ENCODE results near the gene DGKZ. TPM values are rescaled to one million over a fixed set of nuclear protein-coding genes. Genes with fewer than 3 reads are reported as not detected.
A peak's percentile ranks its signal among the peaks of the same experiment; 100 is the strongest.

Gene DGKZ
- total RNA-seq, 1 experiment from 2014 or later: 68.9 TPM

DNA sequence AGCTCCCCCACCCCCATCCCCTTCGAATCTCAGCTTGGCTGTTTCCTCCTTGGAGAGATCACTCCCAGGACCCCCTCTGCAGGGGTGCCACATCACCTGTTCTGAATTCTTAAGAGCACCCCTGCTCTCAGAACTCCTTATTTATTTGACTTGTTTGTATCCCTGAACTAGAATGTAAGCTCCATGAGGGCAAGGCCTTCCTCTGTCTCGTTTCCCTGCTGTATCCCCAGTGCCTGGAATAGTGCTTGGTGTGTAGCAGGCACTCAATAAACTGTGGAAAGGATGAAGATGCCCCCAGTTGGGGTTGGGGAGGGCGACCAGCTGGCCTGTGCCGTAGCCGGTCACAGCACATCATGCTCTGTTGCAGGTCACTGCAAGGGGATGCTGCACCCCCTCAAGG is 30.6 kb downstream of the DGKZ start:
- H3K9me3 ChIP-seq (ENCODE audit: control insufficient read depth, low read depth, low read length): no peaks in the 10 kb centered on the region
- no peak for DNase-seq
- no peak overlapping the region for H3K4ac ChIP-seq (ENCODE audit: low read depth, low read length)
- no peak overlapping the region for H2BK5ac ChIP-seq (ENCODE audit: insufficient read length, low read length)
- Mint-ChIP-seq H3K27ac (0 out of 7 replicates have a peak overlapping the region, but pooled peaks of 1 of the 3 experiments have one; percentile 59), H3K4me1 (peaks cover 6 to 10% of the 10 kb centered on the region in 2 experiments), H3K9me3 (no peaks in the 10 kb centered on the region; a peak in 1 of 5 replicates), H3K4me3 (no peak overlapping the region), H3K36me3 (ENCODE audit: insufficient read depth in 1 of 3, low read depth in 3 of 3) (peaks cover 13 to 41% (median 37%) of the 10 kb centered on the region in 3 experiments; a peak in 6 of 7 replicates), H3K27me3 (ENCODE audit: low read depth) (no peaks in the 10 kb centered on the region)
- no peak overlapping the region for H4K91ac ChIP-seq (ENCODE audit: insufficient read length, low read depth, low read length)
- no peak overlapping the region for H2AK5ac ChIP-seq (ENCODE audit: insufficient read length, low read length)
- no peaks in the 10 kb centered on the region for H3K79me2 ChIP-seq (ENCODE audit: insufficient read depth, low read length)
- H4K20me1 ChIP-seq (ENCODE audit: control insufficient read depth, insufficient read depth, insufficient read length): no peaks in the 10 kb centered on the region
- no peak overlapping the region for H3K14ac ChIP-seq (ENCODE audit: insufficient read depth, low read length)
- no peak overlapping the region for H3K9ac ChIP-seq (ENCODE audit: extremely low read depth, insufficient read length, low read length)
- no peak overlapping the region for H2BK12ac ChIP-seq (ENCODE audit: insufficient read length, low read depth, low read length)
- no peaks in the 10 kb centered on the region for H3K27me3 ChIP-seq (ENCODE audit: insufficient read depth, low read length)
- H2AFZ ChIP-seq (ENCODE audit: low read length): no peak overlapping the region
- no peak overlapping the region for H3K18ac ChIP-seq (ENCODE audit: insufficient read length, low read depth, low read length)
- 0 out of 2 replicates have a peak, but pooled peaks cover 1% of the 10 kb centered on the region for H3K4me1 ChIP-seq (ENCODE audit: insufficient read depth, low read length)
- H3T11ph ChIP-seq (ENCODE audit: low read length): no peak overlapping the region
- WGBS (ENCODE audit: extremely low coverage, insufficient read length, low lambda C conversion rate): no CpG with 5 or more reads among the region's 5 CpGs
- H3K23ac ChIP-seq (ENCODE audit: insufficient read length, low read depth, low read length): no peak overlapping the region
- H3K23me2 ChIP-seq (ENCODE audit: insufficient read length, low read depth, low read length, poor library complexity, severe bottlenecking): peaks cover 8% of the 10 kb centered on the region
- no peak overlapping the region for H3K27ac ChIP-seq (ENCODE audit: insufficient read length, low read depth, low read length)
- H3K79me1 ChIP-seq (ENCODE audit: insufficient read depth, low read depth, low read length, poor library complexity, severe bottlenecking): no peaks in the 10 kb centered on the region
- TF ChIP-seq, protein P1, sequence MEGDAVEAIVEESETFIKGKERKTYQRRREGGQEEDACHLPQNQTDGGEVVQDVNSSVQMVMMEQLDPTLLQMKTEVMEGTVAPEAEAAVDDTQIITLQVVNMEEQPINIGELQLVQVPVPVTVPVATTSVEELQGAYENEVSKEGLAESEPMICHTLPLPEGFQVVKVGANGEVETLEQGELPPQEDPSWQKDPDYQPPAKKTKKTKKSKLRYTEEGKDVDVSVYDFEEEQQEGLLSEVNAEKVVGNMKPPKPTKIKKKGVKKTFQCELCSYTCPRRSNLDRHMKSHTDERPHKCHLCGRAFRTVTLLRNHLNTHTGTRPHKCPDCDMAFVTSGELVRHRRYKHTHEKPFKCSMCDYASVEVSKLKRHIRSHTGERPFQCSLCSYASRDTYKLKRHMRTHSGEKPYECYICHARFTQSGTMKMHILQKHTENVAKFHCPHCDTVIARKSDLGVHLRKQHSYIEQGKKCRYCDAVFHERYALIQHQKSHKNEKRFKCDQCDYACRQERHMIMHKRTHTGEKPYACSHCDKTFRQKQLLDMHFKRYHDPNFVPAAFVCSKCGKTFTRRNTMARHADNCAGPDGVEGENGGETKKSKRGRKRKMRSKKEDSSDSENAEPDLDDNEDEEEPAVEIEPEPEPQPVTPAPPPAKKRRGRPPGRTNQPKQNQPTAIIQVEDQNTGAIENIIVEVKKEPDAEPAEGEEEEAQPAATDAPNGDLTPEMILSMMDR (conservative IDR thresholded peaks at IDR 0.05): no peak
- no peak overlapping the region for H4K8ac ChIP-seq (replicated peaks; ENCODE audit: insufficient read length, low read depth, low read length)
- no peak overlapping the region for H2BK120ac ChIP-seq (ENCODE audit: low read depth, low read length, poor library complexity, severe bottlenecking)
- no peak overlapping the region for H2BK20ac ChIP-seq (ENCODE audit: low read depth, low read length, poor library complexity, severe bottlenecking)
- H3K4me2 ChIP-seq (ENCODE audit: insufficient read depth, insufficient read length, low read length): no peak overlapping the region
- H2BK15ac ChIP-seq (ENCODE audit: low read depth, low read length): no peak overlapping the region
- H3K56ac ChIP-seq (ENCODE audit: insufficient read length, low read depth, low read length): no peak overlapping the region
- H4K5ac ChIP-seq (ENCODE audit: insufficient read length, low read depth, low read length): no peak overlapping the region
